ENCODE results near the gene HIRA. TPM values are rescaled to one million over a fixed set of nuclear protein-coding genes. Genes with fewer than 3 reads are reported as not detected.
A peak's percentile ranks its signal among the peaks of the same experiment; 100 is the strongest.

The HIRA gene
- total and polyA plus RNA-seq, 4 donors: 4.1 to 32.5 (median 23.0) TPM

GRCh38 chr22:19419464-19420178 lies 11.9 kb downstream of the HIRA start:
- peak overlapping the region in 1 of 2 donors; percentile 36 for H3K27ac ChIP-seq (ENCODE audit: low read depth in 1 of 2, low read length in 2 of 2)
- H3K36me3 ChIP-seq (ENCODE audit: control insufficient read depth in 4 of 4, insufficient read depth in 3 of 4, low read depth in 1 of 4, low read length in 3 of 4): no peaks in the 10 kb centered on the region
- H3K9ac ChIP-seq (ENCODE audit: low read depth in 1 of 2, low read length in 2 of 2): peak overlapping the region in 1 of 2 donors; percentile 43
- H3K27me3 ChIP-seq (ENCODE audit: control insufficient read depth in 4 of 4, insufficient read depth in 4 of 4, low read length in 3 of 4): no peaks in the 10 kb centered on the region
- no peaks in the 10 kb centered on the region for H3K9me3 ChIP-seq (ENCODE audit: control insufficient read depth in 4 of 4, low read length in 3 of 4)
- H3K4me3 ChIP-seq (ENCODE audit: low read depth in 1 of 3, low read length in 3 of 3): no peak overlapping the region
- DNase-seq (ENCODE audit: low spot score): no peak
- WGBS: 78% methylated on average over 5 of the region's 5 CpGs
- H3K4me1 ChIP-seq (ENCODE audit: control insufficient read depth in 4 of 4, insufficient read depth in 4 of 4, low read length in 3 of 4): peaks cover 6 to 29% (median 17%) of the 10 kb centered on the region in 4 donors
- TF ChIP-seq FOXA1 (IDR thresholded peaks at IDR 0.05) (no peak), RAD21 (IDR thresholded peaks at IDR 0.05) (no peak), HNF4A (conservative IDR thresholded peaks at IDR 0.05) (no peak), GABPA (IDR thresholded peaks at IDR 0.05 in 1 of 2, conservative IDR thresholded peaks at IDR 0.05 in 1 of 2) (no peak)
- TF ChIP-seq, protein P1, sequence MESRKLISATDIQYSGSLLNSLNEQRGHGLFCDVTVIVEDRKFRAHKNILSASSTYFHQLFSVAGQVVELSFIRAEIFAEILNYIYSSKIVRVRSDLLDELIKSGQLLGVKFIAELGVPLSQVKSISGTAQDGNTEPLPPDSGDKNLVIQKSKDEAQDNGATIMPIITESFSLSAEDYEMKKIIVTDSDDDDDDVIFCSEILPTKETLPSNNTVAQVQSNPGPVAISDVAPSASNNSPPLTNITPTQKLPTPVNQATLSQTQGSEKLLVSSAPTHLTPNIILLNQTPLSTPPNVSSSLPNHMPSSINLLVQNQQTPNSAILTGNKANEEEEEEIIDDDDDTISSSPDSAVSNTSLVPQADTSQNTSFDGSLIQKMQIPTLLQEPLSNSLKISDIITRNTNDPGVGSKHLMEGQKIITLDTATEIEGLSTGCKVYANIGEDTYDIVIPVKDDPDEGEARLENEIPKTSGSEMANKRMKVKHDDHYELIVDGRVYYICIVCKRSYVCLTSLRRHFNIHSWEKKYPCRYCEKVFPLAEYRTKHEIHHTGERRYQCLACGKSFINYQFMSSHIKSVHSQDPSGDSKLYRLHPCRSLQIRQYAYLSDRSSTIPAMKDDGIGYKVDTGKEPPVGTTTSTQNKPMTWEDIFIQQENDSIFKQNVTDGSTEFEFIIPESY (IDR thresholded peaks at IDR 0.05): no peak

DNA sequence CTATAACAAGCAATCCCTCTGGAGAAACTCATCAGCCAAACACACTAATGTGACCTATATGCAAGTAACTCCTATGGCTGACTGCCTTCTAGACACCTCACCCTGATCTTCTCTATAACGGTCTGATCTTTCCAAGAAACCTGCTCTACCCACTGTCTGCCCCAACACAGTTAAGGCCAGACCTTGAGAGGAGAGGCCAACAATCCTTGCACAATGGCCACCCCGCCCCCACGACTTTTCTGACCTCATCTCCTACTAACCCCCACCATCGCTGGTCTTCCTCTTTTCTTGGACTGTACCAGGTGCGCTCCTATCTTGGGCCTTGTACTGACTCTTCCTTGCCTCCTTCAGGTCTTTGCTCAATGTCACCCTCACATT lies 12.5 kb downstream of the HIRA start:
- 76% methylated on average over 5 of the region's 5 CpGs for WGBS
- Histone ChIP-seq H3K9ac (ENCODE audit: low read depth in 1 of 2, low read length in 2 of 2) (no peak overlapping the region), H3K4me1 (ENCODE audit: control insufficient read depth in 4 of 4, insufficient read depth in 4 of 4, low read length in 3 of 4) (peaks cover 3 to 23% (median 12%) of the 10 kb centered on the region in 4 donors), H3K36me3 (ENCODE audit: control insufficient read depth in 4 of 4, insufficient read depth in 3 of 4, low read depth in 1 of 4, low read length in 3 of 4) (no peaks in the 10 kb centered on the region), H3K4me3 (ENCODE audit: low read depth in 1 of 3, low read length in 3 of 3) (no peak overlapping the region), H3K9me3 (ENCODE audit: control insufficient read depth in 4 of 4, low read length in 3 of 4) (no peaks in the 10 kb centered on the region), H3K27me3 (ENCODE audit: control insufficient read depth in 4 of 4, insufficient read depth in 4 of 4, low read length in 3 of 4) (no peaks in the 10 kb centered on the region), H3K27ac (ENCODE audit: low read depth in 1 of 2, low read length in 2 of 2) (no peak overlapping the region)
- TF ChIP-seq SP1 (IDR thresholded peaks at IDR 0.05) (no peak), EGR1 (IDR thresholded peaks at IDR 0.05; ENCODE audit: low read depth in 2 of 2) (no peak), FOXA2 (IDR thresholded peaks at IDR 0.05) (no peak), NR2F2 (IDR thresholded peaks at IDR 0.05) (no peak), ATF3 (IDR thresholded peaks at IDR 0.05) (no peak), HNF4A (conservative IDR thresholded peaks at IDR 0.05) (no peak), TAF1 (conservative IDR thresholded peaks at IDR 0.05) (no peak), HNF4G (IDR thresholded peaks at IDR 0.05) (no peak), RXRA (IDR thresholded peaks at IDR 0.05) (no peak), JUND (IDR thresholded peaks at IDR 0.05) (no peak), RAD21 (IDR thresholded peaks at IDR 0.05) (no peak), REST (IDR thresholded peaks at IDR 0.05) (no peak), FOXA1 (IDR thresholded peaks at IDR 0.05) (no peak), GABPA (IDR thresholded peaks at IDR 0.05 in 1 of 2, conservative IDR thresholded peaks at IDR 0.05 in 1 of 2) (no peak), MAX (IDR thresholded peaks at IDR 0.05) (no peak), YY1 (IDR thresholded peaks at IDR 0.05) (no peak)
- TF ChIP-seq, protein P2, sequence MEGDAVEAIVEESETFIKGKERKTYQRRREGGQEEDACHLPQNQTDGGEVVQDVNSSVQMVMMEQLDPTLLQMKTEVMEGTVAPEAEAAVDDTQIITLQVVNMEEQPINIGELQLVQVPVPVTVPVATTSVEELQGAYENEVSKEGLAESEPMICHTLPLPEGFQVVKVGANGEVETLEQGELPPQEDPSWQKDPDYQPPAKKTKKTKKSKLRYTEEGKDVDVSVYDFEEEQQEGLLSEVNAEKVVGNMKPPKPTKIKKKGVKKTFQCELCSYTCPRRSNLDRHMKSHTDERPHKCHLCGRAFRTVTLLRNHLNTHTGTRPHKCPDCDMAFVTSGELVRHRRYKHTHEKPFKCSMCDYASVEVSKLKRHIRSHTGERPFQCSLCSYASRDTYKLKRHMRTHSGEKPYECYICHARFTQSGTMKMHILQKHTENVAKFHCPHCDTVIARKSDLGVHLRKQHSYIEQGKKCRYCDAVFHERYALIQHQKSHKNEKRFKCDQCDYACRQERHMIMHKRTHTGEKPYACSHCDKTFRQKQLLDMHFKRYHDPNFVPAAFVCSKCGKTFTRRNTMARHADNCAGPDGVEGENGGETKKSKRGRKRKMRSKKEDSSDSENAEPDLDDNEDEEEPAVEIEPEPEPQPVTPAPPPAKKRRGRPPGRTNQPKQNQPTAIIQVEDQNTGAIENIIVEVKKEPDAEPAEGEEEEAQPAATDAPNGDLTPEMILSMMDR (IDR thresholded peaks at IDR 0.05; ENCODE audit: low read depth, low read length, missing input control): no peak
- TF ChIP-seq, protein P1 (IDR thresholded peaks at IDR 0.05): no peak
- DNase-seq (ENCODE audit: low spot score): no peak
